ENCODE measurements around the gene SMIM45.

Gene SMIM45

GRCh38 chr22:41951898-41952474 is at the start of gene SMIM45:
Gene SMIM45 (plus strand): TSS chr22:41952150.
- DNase-seq (ENCODE audit: low read depth), result no peak
- TF ChIP-seq CTCF (conservative IDR thresholded peaks at IDR 0.05; ENCODE audit: low read depth, low read length), result no peak
- H3K4me3 ChIP-seq (ENCODE audit: low read depth, low read length), result no peak within 1 kb of the TSS

DNA sequence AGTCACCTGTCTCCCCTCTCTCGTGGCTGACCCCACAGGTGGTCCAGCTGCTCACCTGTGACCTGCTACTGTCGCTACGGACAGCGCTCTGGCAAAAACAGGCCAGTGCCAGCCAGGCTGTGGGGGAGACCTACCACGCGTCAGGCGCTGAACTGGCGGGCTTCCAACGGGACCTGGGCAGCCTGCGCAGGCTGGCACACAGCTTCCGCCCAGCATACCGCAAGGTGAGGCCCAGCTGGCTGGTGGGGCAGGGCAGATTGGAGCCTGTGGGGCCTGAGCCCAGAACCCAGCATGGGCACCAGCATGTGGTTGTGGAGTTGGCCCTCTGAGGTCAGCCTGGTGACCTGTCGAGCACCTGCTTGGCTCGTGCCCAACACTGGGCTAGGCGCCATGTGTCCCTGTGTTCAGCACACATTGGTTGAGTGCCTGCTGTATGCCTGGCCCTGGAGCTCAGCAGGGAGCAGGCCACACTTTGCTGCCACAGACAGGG is 49.0 kb upstream of the SMIM45 start:
- H3K4me3 ChIP-seq (ENCODE audit: low read depth, low read length), result no peak overlapping the region
- no peak for DNase-seq (ENCODE audit: low read depth)
- no peak for TF ChIP-seq CTCF (conservative IDR thresholded peaks at IDR 0.05; ENCODE audit: low read depth, low read length)

- no peak for TF ChIP-seq CTCF (conservative IDR thresholded peaks at IDR 0.05; ENCODE audit: low read depth, low read length)
- no peak for DNase-seq (ENCODE audit: low read depth)
- no peak overlapping the region for H3K4me3 ChIP-seq (ENCODE audit: low read depth, low read length)
These were observed 47.2 kb upstream of the SMIM45 start for GRCh38 chr22:41904450-41905410.

- no peak overlapping the region for H3K4me3 ChIP-seq (ENCODE audit: low read depth, low read length)
- no peak for TF ChIP-seq CTCF (conservative IDR thresholded peaks at IDR 0.05; ENCODE audit: low read depth, low read length)
- DNase-seq (ENCODE audit: low read depth), result no peak
These were observed 46.3 kb upstream of the SMIM45 start for GRCh38 chr22:41905411-41906202.

DNA sequence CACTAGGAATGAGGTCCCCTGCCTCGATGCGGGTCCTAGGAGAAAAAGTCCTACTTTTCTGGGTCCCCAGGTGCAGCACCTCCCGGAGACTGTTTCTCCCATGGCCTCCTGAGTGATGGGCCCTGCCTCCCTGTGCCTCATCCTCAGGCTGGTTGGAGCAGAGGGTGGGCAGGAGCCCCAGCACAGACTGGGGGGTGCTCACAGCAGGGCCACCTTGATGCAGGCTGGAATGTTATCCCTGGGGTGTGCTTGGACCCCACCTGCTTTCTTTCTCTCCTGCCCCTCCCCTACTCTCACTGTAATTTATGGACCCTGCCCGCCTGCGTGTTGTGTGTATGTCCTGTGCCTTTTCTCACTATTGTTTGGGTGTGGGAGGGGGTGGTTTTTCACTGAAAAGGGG is 45.1 kb upstream of the SMIM45 start:
- TF ChIP-seq CTCF (conservative IDR thresholded peaks at IDR 0.05; ENCODE audit: low read depth, low read length), result no peak
- no peak for DNase-seq (ENCODE audit: low read depth)
- no peak overlapping the region for H3K4me3 ChIP-seq (ENCODE audit: low read depth, low read length)

DNA sequence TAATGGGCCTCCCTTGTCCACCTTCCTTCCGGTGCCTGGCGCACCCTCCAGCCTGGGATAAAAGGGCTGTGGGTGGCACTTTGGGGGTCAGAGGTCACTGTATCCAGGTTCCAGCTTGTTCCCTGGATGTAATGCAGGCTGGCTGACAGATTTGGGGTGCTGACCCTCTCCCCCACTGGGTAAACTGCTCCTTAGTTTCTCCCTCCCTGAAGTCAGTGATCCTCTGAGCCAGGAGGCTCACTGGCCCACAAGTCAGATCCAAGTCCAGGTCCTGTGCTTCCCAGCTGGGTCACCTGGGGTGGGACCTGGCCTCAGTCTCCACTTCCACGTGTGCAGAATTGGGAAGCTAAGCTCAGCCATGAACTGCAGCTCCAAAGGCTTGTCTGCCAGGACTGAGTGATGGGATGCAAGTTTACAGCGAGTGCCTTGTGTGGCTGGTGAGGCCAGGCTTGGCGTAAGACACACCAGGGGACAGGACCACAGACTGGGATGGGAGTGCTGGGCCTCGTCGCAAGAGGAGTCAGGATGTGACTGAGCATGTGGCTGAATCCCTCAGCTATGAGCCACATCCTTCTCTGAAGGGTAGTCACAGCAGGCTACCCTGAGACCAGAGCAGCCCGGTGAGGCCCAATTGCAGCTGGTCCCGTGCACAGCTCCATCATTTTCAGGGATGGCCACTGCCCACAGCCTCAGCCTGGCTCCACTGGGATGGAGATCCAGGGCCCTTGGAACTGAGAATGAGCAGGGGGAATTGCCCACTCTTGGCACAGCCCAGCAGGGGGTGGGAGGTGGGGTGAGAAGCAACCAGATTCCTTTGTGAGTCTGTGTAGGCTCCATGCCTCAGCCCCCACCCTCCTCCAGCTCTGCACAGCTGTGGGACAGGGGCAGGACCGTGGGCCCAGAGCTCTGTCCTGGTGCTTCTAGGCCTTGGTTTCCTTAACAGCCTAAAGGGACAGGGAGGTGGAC is 44.2 kb upstream of the SMIM45 start:
- TF ChIP-seq CTCF (conservative IDR thresholded peaks at IDR 0.05; ENCODE audit: low read depth, low read length), result no peak
- no peak for DNase-seq (ENCODE audit: low read depth)
- H3K4me3 ChIP-seq (ENCODE audit: low read depth, low read length), result no peak overlapping the region

Data from choroid plexus epithelial cell (primary cell).